Omental fat pad (tissue), 4 donors: ENCODE measurements around the gene SOBP. TPM values are rescaled to one million over a fixed set of nuclear protein-coding genes. Genes with fewer than 3 reads are reported as not detected.
"Not testable (repeated sequence)": the region's sequence is repeated elsewhere in the genome, so short reads cannot be mapped to it uniquely, and the experiment has no call there.

Experiments
- ATAC-seq: fragments of 150-250 bp; one replicate; pipeline ENCODE4 v1.9.1; 2016; ENCODE audit warnings: mild to moderate bottlenecking, moderate library complexity; ENCODE audit not compliant: low FRiP score
- DNase-seq: peaks from one replicate; pipeline ENCODE4 v3.0.0-alpha.2; 2019; ENCODE audit warnings: low spot score
- total RNA-seq, 4 donors: library from RNA; depleted of rRNA; stranded (reverse); fragments of >200 nt; gene quantifications; one replicate each; pipeline ENCODE4 v1.1.0, GENCODE V29; 2016
- TF ChIP-seq, protein P1 (sequence below), 3 donors: fragments of 450-650 bp; IDR thresholded peaks; one replicate each; pipeline ENCODE4 v1.5.1; 2016 to 2017; ENCODE audit warnings: antibody characterized with exemption in 3 of 3, mild to moderate bottlenecking in 3 of 3, moderate library complexity in 2 of 3

SOBP gene
- total RNA-seq, 4 donors from 2014 or later = 1.9 to 9.6 (median 4.0) TPM

DNA sequence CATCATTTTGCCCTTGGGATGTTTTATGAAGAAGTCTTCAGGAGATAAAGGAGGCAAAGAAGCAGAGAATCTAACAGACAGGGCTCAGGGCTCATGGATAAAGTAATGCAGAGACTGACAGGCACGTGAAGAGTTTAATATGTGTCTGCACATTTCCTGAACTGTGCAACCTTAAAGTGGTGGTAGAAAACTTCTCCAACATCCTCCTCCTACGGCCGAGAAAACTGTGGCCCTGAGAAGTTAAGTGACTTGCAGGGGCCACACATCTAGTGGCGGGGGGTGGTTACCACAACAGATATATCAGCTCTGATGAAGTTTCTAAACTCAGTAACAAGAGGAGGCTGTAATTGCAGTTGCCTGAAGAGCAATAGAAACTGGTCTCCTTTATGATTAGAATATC is 61.0 kb downstream of the SOBP start:
- DNase-seq (no peak), ATAC-seq (no peak)
- TF ChIP-seq, protein P1, sequence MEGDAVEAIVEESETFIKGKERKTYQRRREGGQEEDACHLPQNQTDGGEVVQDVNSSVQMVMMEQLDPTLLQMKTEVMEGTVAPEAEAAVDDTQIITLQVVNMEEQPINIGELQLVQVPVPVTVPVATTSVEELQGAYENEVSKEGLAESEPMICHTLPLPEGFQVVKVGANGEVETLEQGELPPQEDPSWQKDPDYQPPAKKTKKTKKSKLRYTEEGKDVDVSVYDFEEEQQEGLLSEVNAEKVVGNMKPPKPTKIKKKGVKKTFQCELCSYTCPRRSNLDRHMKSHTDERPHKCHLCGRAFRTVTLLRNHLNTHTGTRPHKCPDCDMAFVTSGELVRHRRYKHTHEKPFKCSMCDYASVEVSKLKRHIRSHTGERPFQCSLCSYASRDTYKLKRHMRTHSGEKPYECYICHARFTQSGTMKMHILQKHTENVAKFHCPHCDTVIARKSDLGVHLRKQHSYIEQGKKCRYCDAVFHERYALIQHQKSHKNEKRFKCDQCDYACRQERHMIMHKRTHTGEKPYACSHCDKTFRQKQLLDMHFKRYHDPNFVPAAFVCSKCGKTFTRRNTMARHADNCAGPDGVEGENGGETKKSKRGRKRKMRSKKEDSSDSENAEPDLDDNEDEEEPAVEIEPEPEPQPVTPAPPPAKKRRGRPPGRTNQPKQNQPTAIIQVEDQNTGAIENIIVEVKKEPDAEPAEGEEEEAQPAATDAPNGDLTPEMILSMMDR (IDR thresholded peaks at IDR 0.05) = no peak

DNA sequence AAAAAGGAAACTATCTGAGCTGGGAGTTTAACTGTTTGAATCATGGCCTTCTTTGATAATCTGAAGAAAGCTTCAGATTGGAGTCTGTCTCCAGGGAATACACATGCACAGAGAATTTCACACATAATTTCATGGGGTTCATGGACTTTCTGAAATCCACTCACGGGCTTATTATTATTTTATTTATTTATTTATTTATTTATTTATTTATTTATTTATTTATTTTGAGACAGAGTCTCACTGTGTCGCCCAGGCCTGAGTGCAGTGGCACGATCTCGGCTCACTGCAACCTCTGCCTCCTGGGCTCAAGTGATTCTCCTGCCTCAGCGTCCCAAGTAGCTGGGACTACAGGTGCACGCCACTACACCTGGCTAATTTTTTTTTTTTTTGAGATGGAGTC is 63.2 kb downstream of the SOBP start:
- DNase-seq, ATAC-seq: not testable (repeated sequence)

DNA sequence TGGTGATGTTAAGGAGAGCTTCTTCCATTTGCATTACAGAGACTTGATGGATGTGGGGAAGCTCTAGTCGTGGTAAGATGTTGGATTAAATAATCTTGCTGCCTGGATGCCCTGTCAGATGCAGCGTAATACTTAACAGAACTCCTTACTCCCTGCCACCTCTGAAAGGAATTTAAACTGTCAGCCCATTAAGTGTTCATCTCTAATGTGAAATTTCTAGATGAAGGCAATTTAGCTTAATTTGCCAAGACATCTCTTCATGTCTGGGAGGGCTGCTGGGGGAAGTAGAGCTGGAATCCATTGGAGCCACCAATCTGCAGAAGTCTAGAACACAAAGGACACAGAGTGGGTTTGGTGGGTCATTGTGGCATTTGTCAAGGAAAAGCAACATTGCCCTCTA is 64.4 kb downstream of the SOBP start:
- TF ChIP-seq, protein P1 (IDR thresholded peaks at IDR 0.05) = no peak
- DNase-seq (no peak), ATAC-seq (no peak)

DNA sequence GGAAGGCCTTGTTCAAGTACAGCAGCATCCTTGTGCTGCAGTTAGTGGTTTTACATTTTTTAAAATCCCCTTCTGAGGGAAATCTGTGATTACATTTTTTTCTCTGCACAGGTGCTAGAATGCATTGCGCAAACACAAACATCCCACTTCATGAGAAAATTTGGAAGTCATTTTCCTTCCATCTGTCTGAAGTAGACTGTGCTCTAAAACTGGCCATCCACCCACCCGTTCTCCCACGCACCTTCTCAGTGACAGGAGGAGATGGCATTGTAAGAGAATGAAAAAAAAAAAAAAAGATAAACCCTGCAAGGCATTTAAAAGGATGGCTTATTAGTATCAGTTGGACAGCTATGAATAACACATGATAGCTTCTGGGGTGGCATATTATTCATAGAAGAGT is 65.0 kb downstream of the SOBP start:
- TF ChIP-seq, protein P1 (IDR thresholded peaks at IDR 0.05) = no peak
- no peak for DNase-seq

DNA sequence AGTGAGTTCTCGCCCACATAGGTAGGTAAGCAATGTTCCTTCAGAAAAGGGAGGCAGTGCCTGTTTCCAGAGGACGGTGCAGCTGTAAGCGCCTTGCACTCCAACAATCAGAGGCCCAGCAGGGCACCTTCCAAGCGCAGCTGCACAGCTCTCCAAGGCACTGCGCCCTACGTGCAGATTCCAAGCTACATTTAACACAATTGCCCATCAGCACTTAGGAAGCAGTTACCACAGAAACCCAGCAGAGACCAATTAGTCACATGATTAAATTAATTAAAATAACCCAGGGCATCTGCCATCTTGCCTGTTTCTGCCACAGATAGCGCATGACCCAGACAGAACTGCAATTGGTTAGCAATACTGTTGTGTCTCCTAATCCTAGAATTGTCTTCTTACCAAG is 65.5 kb downstream of the SOBP start:
- no peak for ATAC-seq
- TF ChIP-seq, protein P1 (IDR thresholded peaks at IDR 0.05) = no peak

More for the DNA sequence above, 65.0 kb downstream of the SOBP start:
- no peak for ATAC-seq

DNA sequence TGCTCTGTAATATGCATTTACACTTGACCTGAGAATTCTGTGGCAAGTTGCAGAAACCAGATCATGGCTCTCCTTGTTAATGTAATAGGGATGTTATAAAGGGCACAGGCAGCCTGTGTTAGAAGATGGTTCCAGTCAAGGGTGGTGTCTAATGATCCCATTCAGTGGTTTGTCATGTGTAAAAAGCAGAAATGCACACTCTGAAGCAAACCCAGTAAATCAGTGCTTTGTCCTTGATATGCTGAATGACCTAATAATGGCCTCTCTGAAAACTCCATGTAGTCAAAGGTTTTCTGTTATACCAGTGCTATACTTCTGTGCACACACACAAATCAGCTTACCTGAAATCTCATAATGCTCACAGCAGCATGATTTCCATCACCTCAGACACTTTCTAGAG is 66.2 kb downstream of the SOBP start:
- DNase-seq (no peak), ATAC-seq (no peak)
- TF ChIP-seq, protein P1 (IDR thresholded peaks at IDR 0.05) = no peak

More for the DNA sequence above, 65.5 kb downstream of the SOBP start:
- DNase-seq = no peak

DNA sequence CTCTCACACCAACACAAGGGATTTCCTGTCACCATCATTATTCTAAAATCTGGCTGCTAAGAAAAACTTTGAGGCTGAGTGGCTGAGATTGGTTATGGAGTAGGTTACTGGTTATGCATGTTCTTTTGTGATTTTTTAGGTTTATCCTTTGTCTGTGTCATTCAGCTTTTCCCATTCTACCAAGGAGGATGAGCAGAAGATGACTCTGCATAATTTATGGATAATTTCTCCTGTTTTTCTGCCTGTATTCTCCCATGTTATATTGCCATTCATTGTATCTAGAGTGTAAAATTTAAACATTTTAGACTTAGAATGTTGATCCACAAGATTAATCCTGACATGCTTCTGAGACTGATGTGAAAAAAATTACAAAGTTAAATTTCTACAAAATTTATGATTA is 67.8 kb downstream of the SOBP start:
- no peak for ATAC-seq
- no peak for DNase-seq
- TF ChIP-seq, protein P1 (IDR thresholded peaks at IDR 0.05) = no peak

DNA sequence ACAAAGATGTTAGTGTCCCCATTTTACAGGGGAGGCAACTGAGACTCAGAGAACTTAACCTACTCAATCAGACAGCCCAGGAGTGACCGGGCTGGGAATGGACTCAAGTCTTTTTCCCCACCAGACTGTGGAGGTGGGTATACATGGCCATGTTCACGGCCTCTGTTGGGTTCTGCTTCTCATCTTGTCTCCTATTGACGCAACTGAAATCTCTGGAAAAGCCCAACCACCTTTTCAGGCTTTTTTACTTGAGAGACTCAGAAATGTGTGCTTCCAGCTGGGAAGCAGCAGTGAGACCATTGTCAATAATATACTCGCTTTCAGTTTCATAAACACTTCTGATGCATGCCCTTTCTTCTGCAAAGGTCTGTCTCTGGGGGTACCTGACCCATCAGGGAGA is 70.7 kb downstream of the SOBP start:
- TF ChIP-seq, protein P1 (IDR thresholded peaks at IDR 0.05) = no peak
- DNase-seq (no peak), ATAC-seq (no peak)
